SK-N-MC (cell line): ENCODE results near the gene APOLD1.

ENCODE experiments used
- DNase-seq: peaks from one replicate; pipeline ENCODE4 v3.0.0-alpha.2; 2011; ENCODE audit warnings: low read depth, low spot score
- H3K27ac ChIP-seq: fragments of 200-600 bp; sonication (generic); 2 replicates; pipeline ENCODE4 v1.5.1; 2016; ENCODE audit warnings: mixed run types
- H3K36me3 ChIP-seq: fragments of 200-600 bp; sonication (generic); 2 replicates; pipeline ENCODE4 v1.6.1; 2017; ENCODE audit warnings: antibody characterized with exemption, low read length, mixed read lengths; ENCODE audit not compliant: insufficient read depth
- H3K4me3 ChIP-seq: fragments of 200-600 bp; sonication (generic); 2 replicates; pipeline ENCODE4 v1.5.1; 2016
- H3K9ac ChIP-seq: fragments of 200-600 bp; sonication (generic); 2 replicates; pipeline ENCODE4 v1.8.0; 2017; ENCODE audit warnings: mixed run types, mixed read lengths; ENCODE audit not compliant: insufficient read length
- H3K9me3 ChIP-seq: fragments of 200-600 bp; sonication (generic); 2 replicates; pipeline ENCODE4 v1.6.1; 2017; ENCODE audit warnings: low read depth, mild to moderate bottlenecking, antibody characterized with exemption, low read length, moderate library complexity, mixed read lengths
- EZH2 ChIP-seq: fragments of 200-600 bp; sonication (generic); IDR thresholded peaks from one replicate; pipeline ENCODE4 v1.6.1; 2017; ENCODE audit warnings: antibody characterized with exemption
- FOXP2 ChIP-seq: optimal IDR thresholded peaks from 2 replicates; pipeline ENCODE3; 2011; ENCODE audit warnings: mild to moderate bottlenecking, moderate library complexity; ENCODE audit not compliant: insufficient read depth; ENCODE audit errors: extremely low read length, control extremely low read depth
- POLR2AphosphoS5 ChIP-seq: IDR thresholded peaks from 2 replicates; pipeline ENCODE4 v1.6.1; 2012; ENCODE audit warnings: mild to moderate bottlenecking, low read depth, low read length, borderline replicate concordance

Gene APOLD1

DNA sequence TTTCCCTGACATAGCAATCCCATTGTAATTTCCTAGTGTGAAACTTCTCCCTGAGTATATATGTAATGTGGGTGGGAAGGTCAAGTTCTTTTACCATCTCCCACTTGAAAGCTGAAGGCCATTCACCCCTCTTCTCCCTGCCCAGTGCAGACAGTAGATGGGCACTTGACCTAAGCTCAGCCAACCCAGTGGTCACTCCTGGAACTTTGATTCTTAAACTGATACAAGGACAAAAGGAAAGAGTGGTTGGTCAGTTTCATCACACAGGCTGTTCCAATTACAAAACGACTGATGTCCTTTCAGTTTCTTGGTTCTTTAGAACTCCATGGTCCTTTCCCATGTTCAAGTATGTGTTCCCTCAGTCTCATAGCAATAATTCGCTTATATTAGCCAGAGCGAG is 8.4 kb upstream of the APOLD1 start:
- Histone ChIP-seq H3K4me3 (no peak overlapping the region), H3K9ac (no peak overlapping the region), H3K36me3 (no peaks in the 10 kb centered on the region), H3K9me3 (no peaks in the 10 kb centered on the region), H3K27ac (no peak overlapping the region)
- DNase-seq, result no peak
- TF ChIP-seq FOXP2, result no peak
- TF ChIP-seq EZH2, result no peak
- no peak for TF ChIP-seq POLR2AphosphoS5

DNA sequence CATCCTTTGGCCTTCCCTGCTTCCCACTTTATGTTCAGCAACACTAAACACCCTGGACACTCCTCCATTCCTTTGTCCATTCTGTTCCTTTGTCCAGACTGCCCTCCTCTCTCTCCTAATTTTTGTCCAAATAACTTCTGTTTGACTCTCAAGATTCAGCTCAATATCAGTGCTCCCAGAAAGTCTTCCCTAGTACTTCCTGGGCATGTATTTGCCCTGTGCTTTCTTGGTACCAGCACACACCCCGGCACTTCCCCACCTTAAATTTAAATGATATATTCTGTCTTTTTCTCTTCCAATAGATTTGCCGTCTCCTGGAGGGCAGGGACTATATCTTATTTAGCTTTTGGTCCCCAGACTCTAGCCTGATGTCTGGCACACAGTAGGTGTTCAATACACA is 6.5 kb upstream of the APOLD1 start:
- Histone ChIP-seq H3K9me3 (no peaks in the 10 kb centered on the region), H3K9ac (no peak overlapping the region), H3K27ac (no peak overlapping the region), H3K4me3 (no peak overlapping the region), H3K36me3 (no peaks in the 10 kb centered on the region)
- no peak for DNase-seq
- TF ChIP-seq POLR2AphosphoS5, result no peak
- TF ChIP-seq FOXP2, result no peak
- TF ChIP-seq EZH2, result no peak

DNA sequence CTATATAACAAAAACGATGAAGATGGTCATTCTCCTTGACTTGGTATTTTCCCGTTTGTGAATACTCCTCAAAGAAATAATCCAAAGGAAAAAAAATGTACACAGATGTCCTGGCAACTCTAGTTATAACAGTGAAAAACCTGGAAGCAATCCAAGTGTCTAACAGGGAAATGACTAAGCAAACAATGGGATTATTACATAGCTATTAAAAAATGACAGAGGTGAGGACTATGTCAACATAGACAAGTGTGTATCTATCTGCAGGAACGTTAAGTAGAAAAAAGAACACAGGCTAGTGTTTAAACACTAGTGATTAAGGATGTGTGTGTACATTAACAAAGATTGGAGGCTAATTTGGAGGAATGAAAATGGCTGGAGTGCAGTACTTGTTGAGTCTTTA is 5.9 kb upstream of the APOLD1 start:
- H3K9ac ChIP-seq, result no peak overlapping the region
- TF ChIP-seq POLR2AphosphoS5, result no peak
- no peak for TF ChIP-seq EZH2
- no peak for TF ChIP-seq FOXP2
- H3K27ac ChIP-seq, result no peak overlapping the region; the same call in 1 of the 2 replicates
- H3K4me3 ChIP-seq, result no peak overlapping the region
- no peaks in the 10 kb centered on the region for H3K36me3 ChIP-seq
- DNase-seq, result no peak
- H3K9me3 ChIP-seq, result no peaks in the 10 kb centered on the region

DNA sequence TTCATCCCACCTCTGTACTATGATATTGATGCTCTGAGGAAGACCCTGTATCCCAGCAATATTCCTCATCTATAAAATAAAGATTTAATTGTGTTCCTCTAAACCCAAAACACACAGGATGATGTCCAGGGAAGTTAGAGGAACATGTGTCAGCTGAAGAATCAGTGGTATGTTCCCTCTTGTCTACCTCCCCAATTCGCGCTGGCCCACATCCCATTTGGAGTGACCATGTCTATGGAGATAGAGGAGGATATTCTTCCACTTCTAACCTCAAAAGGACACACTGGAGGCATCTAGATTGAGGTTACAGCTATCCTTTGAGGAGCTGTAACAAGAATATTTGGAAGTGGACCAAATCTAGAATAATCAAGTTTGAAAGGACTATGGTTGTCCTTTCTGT is 1.3 kb upstream of the APOLD1 start:
- H3K4me3 ChIP-seq, result no peak overlapping the region
- DNase-seq, result no peak
- no peak overlapping the region for H3K9ac ChIP-seq
- no peak for TF ChIP-seq EZH2
- TF ChIP-seq FOXP2, result no peak
- no peak for TF ChIP-seq POLR2AphosphoS5
- H3K9me3 ChIP-seq, result no peaks in the 10 kb centered on the region
- peak overlapping the region; percentile 88; the same call in 1 of the 2 replicates for H3K27ac ChIP-seq
- H3K36me3 ChIP-seq, result no peaks in the 10 kb centered on the region

DNA sequence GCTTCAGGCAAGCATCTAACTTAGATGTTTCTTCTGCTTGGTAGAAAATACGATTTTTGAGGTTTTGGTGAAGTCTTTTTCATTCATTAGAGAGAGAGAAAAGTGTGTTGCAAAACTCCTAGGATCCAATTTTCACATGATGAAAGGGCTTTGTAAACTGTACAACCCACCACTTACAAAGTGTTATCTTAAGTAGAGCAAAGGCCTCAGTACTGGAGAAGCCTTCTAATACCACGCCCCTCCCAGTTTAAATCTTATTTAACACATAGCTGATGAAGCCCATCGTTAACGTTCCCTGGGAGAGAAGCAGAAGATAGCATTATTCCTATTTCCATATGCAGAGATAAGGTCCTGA is 869 bp downstream of the APOLD1 start:
- peak overlapping the region; percentile 87 for H3K9ac ChIP-seq
- H3K27ac ChIP-seq, result peak overlapping the region; percentile 88
- peak overlapping the region; percentile 96 for H3K4me3 ChIP-seq
- H3K36me3 ChIP-seq, result no peaks in the 10 kb centered on the region
- no peaks in the 10 kb centered on the region for H3K9me3 ChIP-seq
- DNase-seq, result no peak
- TF ChIP-seq EZH2 (no peak), FOXP2 (no peak), POLR2AphosphoS5 (no peak)

DNA sequence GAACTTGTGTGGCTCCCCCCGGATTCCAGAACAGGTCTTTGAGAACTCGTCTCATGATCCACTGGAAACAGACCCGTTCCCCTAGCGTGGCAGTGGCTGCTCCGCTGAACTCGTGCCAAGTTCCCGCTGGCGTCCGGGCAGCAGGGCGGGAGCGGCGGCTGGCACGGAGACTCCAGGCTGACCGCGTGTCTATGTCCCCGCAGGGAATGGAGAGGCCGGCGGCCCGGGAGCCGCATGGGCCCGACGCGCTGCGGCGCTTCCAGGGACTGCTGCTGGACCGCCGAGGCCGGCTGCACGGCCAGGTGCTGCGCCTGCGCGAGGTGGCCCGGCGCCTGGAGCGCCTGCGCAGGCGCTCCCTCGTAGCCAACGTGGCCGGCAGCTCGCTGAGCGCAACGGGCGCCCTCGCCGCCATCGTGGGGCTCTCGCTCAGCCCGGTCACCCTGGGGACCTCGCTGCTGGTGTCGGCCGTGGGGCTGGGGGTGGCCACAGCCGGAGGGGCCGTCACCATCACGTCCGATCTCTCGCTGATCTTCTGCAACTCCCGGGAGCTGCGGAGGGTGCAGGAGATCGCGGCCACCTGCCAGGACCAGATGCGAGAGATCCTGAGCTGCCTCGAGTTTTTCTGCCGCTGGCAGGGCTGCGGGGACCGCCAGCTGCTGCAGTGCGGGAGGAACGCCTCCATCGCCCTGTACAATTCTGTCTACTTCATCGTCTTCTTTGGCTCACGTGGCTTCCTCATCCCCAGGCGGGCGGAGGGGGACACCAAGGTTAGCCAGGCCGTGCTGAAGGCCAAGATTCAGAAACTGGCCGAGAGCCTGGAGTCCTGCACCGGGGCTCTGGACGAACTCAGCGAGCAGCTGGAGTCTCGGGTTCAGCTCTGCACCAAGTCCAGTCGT is 1.5 kb downstream of the APOLD1 start:
- no peaks in the 10 kb centered on the region for H3K9me3 ChIP-seq
- TF ChIP-seq EZH2, result no peak
- TF ChIP-seq FOXP2, result no peak
- peak; percentile 87; the same call in 1 of the 2 replicates for TF ChIP-seq POLR2AphosphoS5
- H3K4me3 ChIP-seq, result peak overlapping the region; percentile 96
- H3K9ac ChIP-seq, result peak overlapping the region; percentile 87
- no peak for DNase-seq
- H3K36me3 ChIP-seq, result no peaks in the 10 kb centered on the region
- peak overlapping the region; percentile 88 for H3K27ac ChIP-seq

DNA sequence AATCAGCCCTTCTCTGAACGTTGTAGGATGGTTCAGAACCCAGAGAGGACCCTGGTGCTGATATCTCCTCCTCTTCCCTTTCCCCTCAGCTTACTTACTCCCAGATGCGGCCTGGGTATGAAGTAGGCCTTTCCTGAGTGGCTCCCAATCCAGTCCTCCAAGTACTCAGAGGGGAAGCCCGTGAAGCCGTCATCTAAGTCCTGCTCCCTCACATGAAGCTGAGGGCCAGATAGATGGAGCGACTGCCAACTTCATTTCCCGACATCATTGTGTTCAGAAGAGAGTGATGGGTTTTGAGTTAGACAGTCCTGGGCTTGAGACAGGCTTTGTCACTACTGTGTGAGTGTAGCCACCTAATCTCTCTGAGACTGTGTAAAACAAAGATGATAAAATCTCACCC is 2.7 kb downstream of the APOLD1 start:
- H3K9ac ChIP-seq, result no peak overlapping the region
- H3K4me3 ChIP-seq, result no peak overlapping the region
- peak overlapping the region; percentile 42; the same call in 1 of the 2 replicates for H3K27ac ChIP-seq
- TF ChIP-seq POLR2AphosphoS5 (no peak), EZH2 (no peak)
- H3K9me3 ChIP-seq, result no peaks in the 10 kb centered on the region
- H3K36me3 ChIP-seq, result no peaks in the 10 kb centered on the region
- no peak for DNase-seq

DNA sequence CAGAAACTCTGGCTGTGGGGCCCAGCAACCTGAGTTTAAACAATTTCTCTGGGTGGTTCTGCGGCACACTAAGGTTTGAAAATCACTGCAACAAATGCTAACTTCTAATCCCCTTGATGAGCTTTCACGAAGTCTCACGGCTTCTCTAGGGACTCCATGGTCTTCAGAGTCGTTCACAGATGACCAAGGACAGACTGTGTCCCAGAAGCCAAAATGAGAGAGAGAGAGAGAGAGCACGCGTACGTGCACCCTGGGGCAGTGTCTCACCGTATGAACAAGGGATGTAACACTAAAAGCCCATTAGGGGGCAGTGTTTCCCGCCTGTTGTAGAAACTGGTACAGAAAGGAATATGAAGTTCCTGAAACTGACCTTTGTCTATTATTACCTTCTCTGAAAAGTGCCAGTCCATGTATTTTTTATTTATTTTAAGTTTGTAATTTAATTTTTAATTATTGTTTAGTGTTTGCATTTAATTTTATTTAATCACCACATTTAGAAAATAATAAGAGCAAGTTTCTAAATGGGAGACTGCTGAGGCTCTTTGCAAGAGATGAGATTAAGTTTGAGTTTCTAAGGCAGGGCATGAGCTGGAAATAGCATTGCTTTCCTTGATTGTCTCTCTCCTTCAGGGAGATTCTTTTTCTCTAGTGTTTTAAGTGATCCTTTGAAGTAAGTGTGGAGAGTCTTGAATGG is 3.4 kb downstream of the APOLD1 start:
- Histone ChIP-seq H3K9me3 (no peaks in the 10 kb centered on the region), H3K36me3 (no peaks in the 10 kb centered on the region), H3K9ac (peak overlapping the region; percentile 59), H3K4me3 (peak overlapping the region; percentile 37; the same call in 1 of the 2 replicates), H3K27ac (peak overlapping the region; percentile 42; the same call in 1 of the 2 replicates)
- no peak; the same call in 1 of the 2 replicates for TF ChIP-seq POLR2AphosphoS5
- no peak for TF ChIP-seq FOXP2
- TF ChIP-seq EZH2, result no peak
- DNase-seq, result peak; percentile 67

DNA sequence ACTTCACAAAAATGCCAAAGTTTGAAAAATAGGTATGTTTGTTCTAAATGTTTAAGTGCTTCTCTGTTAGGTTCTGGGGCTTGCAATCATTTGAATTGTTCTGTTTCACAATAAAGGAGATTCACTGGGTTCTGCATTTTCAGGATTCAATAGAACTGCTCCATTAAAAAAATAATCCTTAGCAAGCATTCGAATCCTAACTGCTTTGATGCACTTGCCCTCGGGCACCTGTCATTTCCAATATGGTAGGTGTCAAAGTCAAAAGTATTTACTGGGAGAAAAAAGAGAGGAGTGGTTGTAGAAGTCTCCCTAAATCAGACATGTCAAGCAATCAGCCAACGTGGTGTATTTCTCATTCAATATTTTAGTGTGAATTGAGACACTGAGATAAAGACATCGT is 5.5 kb downstream of the APOLD1 start:
- Histone ChIP-seq H3K9me3 (no peaks in the 10 kb centered on the region), H3K36me3 (no peaks in the 10 kb centered on the region), H3K27ac (no peak overlapping the region), H3K4me3 (no peak overlapping the region), H3K9ac (no peak overlapping the region)
- no peak for TF ChIP-seq POLR2AphosphoS5
- TF ChIP-seq FOXP2, result no peak
- TF ChIP-seq EZH2, result no peak
- no peak for DNase-seq
